ENCODE measurements around the gene PRKAR1B.

PRKAR1B gene

DNA sequence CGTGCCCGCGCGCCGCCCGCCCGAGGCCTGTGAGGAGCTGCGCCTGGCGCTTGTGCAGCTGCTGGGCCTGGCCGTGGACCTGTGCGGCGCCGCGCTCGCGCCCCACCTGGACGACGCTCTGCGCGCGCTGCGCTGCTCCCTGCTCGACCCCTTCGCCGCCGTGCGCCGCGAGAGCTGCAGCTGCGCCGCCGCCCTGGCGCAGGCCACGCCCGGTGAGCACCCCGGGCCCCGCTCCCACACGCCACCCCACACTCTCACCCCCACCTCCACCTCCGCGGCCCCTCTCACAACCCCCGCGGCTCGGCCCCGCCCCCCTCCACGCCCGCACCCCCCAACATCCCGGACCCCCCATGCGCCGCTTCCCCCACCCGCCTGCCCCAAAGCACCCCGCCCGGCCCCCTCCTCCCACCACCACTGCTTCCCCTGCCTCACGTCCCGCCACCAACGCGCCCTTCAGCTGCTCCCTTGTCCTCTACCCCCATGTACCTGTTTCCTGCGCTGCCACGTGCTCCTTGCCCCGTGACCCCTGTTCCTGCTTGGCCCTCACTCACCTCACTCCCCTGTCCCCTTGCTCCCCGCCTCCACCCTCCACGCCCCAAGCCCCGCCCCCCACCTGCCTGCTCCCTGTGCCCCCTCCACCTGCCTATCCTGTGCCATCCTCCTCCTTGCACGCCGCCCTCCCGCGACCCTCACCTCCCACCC is at the start of gene PRKAR1B:
PRKAR1B (minus strand) TSS at position 178 of the 702 bp plus-strand sequence. CDS start 15,776 bp downstream, outside the sequence.
- DNase-seq: no peak

DNA sequence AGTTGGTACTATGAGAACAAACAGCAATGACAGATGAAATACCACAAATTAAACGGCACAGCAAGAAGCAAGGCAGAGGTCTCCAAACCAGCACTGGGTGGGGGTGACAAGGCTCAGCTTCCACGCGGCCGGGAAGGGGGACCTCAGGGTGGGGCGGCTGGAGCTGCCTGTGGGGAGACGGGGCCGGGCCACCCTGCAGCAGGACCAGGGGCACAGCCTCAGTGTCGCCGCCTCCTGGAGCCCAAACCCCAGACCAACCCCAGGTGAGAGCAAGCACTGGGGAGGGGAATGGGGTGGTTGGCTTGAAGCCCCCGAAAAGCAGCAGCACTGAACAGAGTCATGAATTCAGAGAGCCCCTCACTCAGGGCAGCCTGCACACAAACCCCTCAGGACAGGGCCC is 49.3 kb upstream of the PRKAR1B start:
- no peak for DNase-seq

DNA sequence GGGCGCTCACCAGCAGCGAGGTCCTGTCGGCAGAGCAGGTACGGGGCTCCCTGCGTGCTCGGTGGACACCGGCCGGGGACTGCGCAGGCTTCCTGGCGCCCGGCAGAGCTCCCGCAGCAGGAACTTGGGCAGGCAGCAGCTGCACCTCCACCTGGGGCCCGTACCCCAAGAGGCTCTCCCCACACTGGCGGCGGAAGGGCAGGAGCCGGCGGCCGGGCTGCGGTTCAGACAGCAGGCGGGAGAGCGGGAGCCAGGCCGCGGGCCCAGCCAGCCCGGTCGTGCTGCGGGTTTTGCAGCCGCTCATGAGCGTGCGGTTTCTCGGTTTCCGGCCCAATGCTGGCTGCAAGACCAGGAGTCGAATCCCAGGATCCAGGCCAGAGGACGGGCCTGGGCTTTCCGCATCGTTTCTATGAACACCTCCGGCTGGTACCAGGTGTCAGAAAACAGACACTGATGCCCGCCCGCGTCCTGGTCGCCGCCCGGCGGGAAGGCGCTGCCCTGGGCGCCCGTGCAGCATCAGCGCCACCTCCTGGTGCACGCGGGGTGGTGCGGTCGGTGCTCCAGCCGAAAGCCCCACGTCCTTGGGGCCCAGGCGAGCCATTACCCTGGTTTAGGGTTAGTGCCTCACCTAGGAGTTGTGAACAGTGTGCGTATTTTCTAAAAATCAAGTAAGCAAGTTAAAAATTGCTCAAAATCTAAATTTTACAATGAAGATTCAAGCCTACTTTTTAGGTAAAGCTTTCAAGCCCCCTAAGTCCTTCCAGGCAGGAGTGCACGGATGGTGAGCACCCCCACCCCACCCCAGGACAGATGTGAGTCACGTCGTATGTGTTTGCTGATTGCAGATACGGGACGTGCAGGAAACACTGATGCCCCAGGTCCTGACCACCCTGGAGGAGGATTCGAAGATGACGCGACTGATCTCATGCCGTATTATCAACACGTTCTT is 47.4 kb upstream of the PRKAR1B start:
- peak; percentile 1 to 59 for DNase-seq

DNA sequence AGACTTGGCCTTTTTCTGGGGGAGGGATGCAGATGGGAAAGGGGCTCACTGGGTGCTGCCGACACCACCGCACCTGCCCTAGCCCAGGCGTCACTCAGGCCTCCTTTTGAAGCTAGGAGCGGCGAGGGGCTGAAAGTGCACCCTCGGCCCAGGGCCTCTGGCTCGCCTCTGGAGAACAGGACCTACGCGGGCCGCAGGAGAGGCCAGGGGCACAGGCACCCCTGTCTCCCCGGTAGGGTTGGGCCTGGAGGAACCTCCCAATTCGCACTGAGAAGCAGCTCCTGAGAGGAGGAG is 46.5 kb upstream of the PRKAR1B start:
- no peak for DNase-seq

DNA sequence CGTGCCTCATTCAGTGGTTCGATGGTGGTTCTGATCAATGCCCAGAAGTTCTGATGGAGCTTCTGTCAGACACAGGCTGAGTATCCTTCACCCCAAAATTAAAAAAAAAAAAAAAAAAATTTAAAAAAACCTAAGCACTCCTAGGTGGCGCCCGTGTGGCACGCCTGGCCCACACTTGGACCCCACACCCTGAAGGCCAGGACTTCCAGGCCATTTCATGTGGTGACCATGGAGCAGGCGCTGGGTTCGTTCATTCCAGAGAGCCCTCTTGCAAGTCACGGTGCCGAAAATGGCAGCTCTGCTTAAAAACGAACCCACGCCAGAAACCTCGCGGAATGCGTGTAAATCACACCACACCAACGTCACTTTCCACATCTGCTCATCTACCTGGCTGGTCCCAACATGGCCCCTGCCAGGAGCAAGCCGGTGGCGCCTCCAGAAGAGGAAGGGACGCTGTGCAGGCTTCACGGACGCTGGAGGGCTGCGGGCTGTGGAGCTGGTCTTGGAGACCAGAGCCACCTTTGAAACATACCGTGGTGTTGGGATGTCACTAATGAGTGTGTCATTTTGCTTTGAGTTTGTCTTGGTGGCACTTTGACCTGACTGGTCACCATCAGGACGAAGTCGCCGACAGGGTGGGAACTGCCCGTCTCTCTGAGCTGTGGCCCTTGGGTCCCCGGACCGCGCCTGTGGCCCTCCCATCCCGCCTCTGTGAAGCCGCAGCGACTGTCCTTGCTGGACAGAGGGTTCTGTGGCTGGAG is 46.0 kb upstream of the PRKAR1B start:
- DNase-seq: no peak

DNA sequence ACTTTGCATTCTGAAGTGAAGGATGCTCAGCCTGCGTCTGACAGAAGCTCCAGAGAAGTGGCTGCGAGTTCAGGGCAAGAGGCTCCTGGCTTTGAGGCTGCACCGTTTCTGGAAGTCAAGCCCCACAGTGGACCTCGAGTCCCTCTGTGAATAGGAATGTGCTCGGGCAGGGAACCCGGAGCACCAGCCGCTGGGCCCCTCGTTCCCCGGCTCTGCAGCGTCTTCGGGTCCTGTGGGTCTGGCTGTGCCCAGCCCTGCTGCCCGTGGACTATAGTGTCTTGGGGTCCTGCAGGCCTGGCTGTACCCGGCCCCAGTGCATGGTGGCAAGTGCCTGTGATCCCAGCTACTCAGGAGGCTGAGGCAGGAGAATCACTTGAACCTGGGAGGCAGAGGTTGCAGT is 45.3 kb upstream of the PRKAR1B start:
- DNase-seq: no peak

DNA sequence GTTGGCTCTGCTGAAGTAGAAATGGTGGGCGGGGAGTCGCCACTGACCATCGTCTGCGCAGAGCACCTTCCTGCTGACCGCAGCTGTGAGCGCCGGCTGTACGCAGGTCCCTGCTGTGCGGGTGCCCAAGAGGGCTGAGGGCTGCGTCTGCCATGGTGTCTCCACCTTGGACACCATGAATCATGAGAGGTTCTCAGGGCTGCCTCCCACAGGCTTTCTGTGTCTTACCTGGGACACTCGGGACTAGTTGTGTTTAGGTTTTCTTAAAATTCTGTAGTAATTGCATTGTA is 44.9 kb upstream of the PRKAR1B start:
- no peak for DNase-seq

DNA sequence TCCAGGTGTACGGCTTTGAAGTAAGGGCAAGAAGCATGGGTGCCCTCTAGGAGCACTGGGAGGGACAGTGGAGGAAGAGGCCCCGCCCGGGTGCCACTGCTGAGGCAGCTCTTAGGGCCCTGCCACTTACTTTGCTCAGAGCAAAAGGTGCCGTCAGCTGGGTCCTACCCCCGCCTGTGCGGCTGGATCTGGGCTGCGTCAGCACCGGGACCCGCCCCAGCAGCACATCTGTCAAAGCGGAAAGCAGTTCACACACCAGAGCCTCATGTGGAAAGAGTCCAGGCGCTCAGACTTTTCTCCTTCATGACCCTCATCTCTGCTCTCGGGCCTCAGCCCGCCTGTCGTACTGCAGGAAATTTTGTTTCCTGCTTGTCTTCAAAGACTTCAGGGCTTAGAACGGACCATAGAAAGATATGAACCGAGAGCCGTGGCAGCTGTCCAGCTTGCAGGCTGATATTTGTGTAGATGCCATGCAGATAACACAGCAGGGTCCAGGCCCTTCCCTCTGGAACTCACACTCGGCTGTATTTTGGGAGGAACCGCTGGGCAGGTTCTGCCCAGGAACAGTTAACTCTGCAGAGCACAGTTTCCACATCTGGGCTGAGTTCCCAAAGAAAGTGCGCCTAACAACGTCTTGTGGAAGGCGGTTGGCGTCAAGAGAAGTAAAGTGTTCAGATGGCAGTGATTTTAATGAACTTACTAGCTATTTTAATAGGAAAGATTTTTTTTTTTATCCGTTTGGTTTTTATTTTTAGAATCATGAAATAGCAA is 44.3 kb upstream of the PRKAR1B start:
- DNase-seq: no peak

DNA sequence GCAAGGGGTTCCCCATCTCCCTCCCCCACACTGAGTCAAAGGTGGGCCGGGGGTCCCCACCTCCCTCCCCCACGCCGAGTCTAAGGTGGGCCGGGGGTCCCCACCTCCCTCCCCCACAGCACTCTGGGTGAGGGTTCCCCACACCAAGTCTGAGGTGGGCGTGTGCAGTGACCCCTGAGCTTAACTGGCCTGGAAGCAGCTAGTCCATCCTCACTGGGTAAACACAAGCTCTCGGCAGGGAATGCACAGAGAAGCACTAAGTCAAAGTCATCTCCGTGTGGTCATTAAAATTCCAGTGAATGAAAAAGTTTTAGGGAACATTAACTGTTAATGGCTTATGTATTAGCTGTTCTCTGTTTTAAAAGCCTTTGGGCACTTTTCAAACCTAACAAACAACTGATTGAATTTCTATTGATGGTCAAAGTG is 43.7 kb upstream of the PRKAR1B start:
- DNase-seq: no peak

DNA sequence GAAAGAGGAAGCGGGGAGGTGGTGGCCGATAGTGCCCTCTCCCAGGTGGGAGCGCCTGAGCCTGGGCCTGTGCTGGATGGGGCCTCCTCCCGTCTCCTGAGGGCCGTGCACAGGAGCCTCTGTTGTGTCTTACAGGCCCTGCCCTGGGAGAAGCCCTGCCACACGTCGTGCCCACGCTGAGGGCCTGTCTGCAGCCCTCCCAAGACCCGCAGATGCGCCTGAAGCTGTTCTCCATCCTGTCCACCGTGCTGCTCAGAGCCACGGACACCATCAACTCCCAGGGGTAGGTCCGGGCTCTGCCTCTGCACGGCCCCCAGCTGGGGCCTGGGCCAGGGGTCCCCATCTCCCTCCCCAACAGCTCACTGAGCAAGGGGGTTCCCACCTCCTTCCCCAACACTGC is 43.3 kb upstream of the PRKAR1B start:
- DNase-seq: no peak

DNA sequence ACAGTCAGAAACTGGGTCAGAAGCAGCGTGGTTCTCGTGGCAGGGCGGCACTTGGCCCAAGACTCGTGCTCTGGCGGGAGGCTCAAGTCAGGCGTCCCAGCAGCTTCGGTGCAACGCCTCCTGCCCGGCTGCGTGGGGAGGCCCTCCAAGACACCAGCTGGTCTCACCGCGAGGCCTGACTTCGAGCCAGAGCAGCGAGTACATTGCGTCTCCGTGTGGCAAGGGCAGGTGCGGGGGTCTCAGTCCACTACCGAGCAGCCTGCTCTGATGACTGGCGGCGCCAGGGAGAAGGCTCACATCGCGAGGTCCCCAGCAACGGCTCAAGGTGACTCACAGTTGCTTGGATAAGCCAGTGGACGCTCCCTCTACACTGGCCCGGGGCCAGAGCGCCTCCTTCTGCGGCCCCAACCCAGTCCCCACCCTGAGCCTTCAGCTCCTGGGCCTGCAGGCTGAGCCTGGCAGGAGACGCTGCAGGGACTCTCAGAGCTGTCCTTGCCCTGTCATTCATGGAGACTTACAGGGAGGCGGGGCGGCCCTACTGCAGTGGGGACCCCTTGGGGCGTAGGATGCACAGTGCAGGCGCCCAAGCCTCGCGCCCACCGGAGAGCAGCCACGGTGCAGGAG is 41.9 kb upstream of the PRKAR1B start:
- DNase-seq: no peak

DNA sequence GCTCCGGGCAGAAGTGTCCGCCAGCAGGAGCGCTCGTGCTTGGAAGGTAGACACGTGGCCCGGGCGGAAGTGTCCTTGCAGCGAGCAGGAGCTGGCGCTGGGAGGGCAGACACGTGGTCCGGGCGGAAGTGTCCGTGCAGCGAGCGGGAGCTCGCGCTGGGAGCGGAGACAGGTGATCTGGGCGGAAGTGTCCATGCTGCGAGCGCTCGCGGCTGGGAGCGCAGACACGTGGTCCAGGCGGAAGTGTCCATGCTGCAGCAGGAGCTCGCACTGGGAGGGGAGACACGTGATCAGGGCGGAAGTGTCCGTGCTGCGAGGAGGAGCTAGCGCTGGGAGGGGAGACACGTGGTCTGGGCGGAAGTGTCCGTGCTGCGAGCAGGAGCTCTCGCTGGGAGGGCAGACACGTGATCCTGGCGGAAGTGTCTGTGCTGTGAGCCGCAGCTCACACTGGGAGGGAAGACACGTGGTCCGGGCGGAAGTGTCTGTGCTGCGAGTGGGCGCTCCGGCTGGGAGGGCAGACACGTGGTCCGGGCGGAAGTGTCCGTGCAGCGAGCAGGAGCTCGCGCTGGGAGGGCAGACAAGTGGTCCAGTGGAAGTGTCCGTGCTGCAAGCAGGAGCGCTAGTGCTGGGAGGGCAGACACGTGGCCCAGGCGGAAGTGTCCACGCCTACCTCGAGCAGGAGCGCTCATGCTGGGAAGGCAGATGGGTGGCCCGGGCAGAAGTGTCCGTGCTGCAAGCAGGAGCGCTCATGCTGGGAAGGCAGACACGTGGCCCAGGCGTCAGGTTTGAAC is 41.1 kb upstream of the PRKAR1B start:
- DNase-seq: no peak

DNA sequence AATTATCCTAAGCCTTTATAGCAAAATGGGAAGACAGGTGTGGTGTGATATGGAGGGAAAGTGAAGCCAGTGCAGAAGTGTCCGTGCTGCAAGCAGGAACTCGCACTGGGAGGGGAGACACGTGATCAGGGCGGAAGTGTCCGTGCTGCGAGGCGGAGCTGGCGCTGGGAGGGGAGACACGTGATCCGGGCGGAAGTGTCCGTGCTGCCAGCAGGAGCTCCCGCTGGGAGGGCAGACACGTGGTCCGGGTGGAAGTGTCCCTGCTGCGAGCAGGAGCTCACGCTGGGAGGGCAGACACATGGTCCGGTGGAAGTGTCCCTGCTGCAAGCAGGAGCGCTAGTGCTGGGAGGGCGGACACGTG is 40.5 kb upstream of the PRKAR1B start:
- no peak for DNase-seq

DNA sequence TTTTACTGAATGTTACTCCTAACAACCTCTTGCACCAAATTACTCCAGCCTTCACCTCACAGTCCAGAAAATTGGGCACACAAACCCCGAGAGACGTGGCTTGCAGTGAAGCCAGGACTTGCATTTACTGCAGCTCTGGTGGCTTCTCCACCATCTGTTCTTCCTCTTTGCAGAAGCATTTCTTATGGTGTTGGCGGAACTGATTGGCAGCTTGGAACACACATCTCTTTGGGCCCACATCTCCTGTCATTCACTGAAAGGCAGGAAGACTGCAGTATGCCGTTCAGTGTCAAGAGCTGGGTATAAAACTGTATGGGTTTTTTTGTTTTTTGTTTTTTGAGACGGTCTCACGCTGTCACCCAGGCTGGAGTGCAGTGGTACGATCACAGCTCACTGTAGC is 38.3 kb upstream of the PRKAR1B start:
- DNase-seq: no peak

DNA sequence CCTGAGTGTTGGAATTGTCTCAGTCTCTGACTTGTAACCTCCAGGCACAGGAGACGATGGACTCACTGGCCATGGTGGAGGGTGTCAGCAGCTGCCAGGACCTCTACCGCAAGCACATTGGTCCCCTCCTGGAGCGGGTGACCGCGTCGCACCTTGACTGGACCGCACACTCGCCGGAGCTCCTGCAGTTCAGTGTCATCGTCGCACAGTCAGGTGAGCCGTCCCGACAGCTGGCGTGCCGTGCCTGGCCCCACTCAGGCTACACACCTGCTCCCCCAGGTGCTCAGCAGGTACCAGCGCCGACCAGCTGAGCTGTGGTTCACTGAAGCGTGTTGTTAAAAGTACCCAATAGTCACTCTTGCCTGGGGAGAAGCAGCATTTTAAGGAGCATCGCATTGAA is 36.7 kb upstream of the PRKAR1B start:
- DNase-seq: no peak

DNA sequence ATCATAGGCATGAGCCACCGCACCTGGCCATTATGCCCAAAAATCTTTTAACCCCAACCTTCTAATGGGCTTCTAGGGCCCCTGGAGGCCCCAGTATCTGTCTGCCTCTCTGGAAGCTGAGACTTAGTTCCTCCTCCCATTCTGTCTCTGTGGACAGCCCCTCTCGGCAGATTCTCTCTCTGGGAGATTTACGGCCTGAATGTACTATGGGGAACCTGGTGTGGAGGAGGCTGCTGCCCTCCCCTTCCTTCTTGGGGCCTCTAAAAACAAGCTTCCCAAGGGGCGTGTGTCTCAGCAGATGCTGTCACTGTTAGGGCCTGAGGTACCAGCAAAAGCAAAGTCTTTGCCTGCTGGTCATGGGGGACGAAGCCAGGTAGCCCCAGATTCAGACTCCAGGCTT is 35.8 kb upstream of the PRKAR1B start:
- no peak for DNase-seq

DNA sequence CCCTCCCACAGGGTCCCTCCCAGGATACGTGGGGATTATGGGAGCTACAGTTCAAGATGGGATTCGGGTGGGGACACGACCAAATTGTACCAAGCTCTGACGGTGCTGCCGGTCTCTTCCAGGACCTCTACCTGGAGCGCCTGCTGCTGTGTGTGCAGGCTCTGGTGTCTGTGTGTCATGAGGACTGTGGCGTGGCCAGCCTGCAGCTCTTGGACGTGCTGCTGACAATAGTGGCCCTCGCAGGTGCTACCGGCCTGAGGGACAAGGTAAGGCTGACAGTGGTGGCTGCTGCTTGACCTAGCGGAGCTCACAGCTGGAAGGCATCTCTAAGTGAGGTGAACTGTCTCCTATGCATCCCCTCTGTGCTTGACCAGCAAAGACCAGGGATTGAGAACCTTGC is 34.5 kb upstream of the PRKAR1B start:
- no peak for DNase-seq

DNA sequence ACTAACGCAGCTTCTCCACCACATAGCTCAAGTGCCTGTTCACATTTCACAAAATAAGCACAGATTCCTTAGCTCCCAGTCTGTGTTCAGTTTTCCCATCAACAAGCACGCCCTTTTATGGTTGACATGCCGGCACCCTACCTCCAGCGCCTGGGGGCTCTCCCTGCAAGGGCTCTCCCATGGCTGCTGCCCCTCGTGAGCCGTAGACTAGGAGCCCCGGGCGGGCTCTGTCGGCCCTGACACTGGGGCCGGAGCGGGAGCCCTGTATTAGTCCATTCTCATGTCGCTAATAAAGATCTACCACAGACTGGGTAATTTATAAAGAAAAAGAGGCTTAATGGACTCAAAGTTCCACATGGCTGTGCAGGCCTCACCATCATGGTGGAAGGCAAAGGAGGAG is 34.0 kb upstream of the PRKAR1B start:
- DNase-seq: no peak

DNA sequence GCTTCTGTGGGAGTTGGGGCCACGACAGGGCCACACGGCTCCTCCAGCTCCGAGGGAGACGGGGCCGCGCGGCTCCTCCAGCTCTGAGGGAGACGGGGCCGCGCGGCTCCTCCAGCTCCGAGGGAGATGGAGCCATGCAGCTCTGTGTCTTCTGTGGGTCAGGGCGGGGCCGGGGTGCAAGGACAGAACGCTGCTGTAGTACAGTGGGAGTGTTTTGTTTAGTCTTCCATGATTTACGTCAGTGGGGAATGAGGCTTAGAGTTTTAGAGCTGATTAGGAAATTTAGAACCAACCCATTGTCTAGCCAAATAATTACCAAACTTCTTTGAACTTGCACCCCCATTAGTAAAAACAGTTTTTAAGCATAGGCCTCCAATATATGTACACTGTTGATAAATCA is 32.9 kb upstream of the PRKAR1B start:
- DNase-seq: no peak

DNA sequence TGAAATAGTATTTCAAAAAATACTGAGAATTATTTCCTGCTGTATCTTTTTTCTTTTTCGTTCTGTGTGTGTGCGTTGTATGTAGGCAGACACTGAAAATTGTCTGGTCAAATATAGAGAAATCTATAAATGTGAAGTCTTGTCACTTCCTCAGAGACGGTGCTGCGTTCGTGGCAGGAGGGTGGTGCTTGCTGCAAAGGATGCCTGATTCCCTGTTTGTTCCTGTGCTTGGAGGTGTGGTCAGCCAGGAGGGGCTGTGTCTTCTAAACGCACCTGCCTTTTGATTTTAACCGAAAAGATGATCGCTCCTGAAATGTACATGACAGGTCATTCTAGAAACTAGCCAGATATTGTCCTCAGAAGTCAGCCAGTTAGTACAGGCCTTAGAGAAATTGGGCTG is 32.5 kb upstream of the PRKAR1B start:
- DNase-seq: no peak

DNA sequence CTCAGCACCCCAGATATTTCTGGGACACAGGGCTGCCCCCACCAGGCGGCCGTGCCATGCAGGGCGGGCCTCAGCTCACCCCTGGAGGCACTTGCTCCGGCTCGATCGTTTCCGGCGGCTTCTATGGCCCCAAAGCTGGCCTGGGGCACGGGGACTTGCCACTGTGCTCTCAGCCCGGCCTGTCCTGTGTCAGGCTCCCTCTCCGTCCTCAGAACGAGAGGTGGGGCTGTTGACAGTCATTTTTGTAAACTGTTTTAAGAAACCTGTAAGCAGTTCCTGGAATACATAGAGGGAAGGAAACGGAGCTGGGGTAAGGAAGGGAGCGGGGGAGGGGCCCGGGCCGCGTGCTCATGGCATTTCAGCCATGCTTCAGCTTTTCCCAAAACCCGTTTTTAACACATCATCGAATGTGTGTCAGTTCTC is 30.7 kb upstream of the PRKAR1B start:
- no peak for DNase-seq
